Iris pigment epithelial cell (primary cell): ENCODE results near the gene SEMA4B.
A peak's percentile ranks its signal among the peaks of the same experiment; 100 is the strongest.
"Not testable (repeated sequence)": the region's sequence is repeated elsewhere in the genome, so short reads cannot be mapped to it uniquely, and the experiment has no call there.

Experiments used
- DNase-seq: peaks from one replicate; pipeline ENCODE4 v3.0.0-alpha.2; 2011; ENCODE audit warnings: low read depth

SEMA4B gene

GRCh38 chr15:90184119-90184785, 16.9 kb upstream of the SEMA4B start:
- peak; percentile 56 for DNase-seq

DNA sequence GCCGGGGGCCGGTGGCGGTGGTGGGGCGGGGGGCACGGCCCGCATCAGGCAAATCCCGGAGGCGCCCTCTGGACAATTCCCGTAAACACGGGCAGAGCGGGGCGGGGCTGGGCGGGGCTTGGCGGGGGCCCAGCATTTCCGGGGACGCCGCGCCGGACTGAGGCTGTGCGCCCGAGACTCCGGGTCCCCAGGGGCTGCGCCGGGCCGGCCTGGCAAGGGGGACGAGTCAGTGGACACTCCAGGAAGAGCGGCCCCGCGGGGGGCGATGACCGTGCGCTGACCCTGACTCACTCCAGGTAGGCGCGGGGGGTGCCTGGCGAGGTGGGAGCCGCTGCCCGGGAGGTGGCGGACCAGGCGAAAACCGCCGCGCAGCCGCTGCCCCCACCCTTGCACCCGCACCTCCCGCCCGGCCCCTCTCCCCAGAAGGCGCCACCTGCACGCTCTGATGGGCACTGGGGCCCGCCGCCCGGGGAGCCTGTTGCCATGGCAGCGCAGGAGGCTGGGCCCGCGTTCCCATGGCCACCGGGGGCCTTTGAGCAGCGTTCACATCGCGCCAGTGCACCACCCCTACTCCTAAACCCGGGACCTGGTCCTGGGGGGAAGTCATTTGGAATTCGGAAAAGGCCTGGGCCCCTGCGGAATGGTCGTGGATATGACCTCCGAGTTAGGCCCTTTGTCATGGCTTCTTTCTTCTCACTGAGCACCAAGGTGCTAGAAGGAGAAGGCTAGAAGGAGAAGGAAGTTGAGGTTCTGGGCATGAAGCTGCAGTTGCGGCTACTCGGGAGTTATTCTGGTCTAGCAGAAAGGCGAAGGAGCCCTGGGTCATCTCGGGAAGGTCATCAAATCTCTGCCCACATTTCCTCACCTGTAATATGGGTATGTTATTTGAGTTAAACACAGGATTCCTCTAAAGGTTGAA, 16.1 kb upstream of the SEMA4B start:
- no peak for DNase-seq

- DNase-seq: no peak
Measured at GRCh38 chr15:90187257-90187868, 13.8 kb upstream of the SEMA4B start.

GRCh38 chr15:90188065-90188464, 13.1 kb upstream of the SEMA4B start:
- not testable (repeated sequence) for DNase-seq

DNA sequence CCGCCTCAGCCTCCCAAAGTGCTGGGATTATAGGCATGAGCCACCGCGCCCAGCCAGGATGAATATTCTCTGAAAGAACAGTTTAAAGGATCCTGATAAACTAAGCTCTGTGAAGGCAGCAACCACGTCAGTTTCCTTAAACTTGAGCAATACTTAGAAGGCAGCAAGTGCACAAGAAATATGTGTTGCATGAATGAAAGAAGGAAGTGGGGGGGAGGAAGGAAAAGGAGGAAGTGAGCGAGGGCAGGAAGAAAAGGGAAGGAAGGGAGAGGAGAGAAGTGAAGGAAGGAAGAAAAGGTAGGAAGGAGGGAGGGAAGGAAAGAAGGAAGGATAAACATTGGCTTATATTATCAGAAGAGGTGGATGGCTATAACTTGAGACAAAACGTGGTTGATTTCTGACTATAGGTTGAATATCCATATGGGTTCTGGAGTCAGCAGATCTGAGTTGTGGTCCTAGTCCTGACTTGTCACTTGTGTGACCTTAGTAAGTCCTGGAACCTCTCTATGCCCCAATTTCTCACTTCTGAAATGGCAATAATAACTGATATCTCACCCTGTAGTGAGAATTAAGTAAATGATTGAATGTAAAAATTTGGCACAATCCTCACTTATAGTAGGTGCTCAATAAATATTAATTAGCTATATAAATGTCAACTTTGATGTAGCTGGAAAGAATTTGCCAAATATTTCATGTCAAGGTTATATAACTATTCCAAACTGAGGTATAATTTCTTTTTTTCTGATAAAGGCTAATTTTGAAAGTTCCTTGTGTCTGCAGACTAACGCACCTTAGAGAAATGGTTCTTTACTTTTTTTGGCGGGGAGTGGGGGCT, 12.0 kb upstream of the SEMA4B start:
- DNase-seq: peak; percentile 19

DNA sequence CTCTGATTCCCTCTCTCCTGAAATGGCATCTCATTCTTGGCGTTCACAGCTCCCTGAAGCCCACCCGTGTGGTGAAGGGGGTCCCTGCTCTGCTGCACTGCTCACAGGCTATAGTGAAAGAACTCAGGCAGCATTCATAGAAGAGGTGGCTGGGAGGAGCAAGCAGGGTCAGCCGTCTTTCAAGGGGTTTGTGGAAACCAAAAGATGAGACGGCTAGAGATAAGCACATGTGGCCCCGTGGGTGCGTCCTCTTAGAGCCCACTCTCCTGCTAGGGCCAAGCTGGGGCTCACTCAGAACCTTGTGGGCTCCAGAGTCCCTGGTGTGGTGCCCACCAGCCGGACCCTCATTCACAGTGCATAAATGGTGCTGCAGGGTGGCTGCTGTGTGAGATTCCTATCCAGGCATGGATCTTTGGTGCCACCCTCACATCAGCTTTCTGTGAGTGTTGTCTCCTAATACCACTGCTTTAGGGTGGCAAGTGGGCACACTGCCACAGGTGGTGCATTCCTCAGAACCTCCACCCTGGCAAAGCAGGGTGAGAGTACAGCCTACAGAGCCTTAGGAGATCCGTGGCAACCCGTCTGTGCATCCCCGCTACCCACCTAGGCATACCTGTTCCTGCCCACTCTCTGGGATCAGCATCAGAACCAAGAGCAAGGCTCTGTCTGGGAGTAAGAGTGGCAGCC, 11.2 kb upstream of the SEMA4B start:
- no peak for DNase-seq

- DNase-seq: no peak
Measured at GRCh38 chr15:90190606-90191343, 10.4 kb upstream of the SEMA4B start.

GRCh38 chr15:90191344-90191687, 9.8 kb upstream of the SEMA4B start:
- no peak for DNase-seq

- DNase-seq: peak; percentile 17
Measured at GRCh38 chr15:90191794-90192509, 9.2 kb upstream of the SEMA4B start.

- DNase-seq: no peak
Measured at GRCh38 chr15:90192961-90193786, 8.0 kb upstream of the SEMA4B start.

DNA sequence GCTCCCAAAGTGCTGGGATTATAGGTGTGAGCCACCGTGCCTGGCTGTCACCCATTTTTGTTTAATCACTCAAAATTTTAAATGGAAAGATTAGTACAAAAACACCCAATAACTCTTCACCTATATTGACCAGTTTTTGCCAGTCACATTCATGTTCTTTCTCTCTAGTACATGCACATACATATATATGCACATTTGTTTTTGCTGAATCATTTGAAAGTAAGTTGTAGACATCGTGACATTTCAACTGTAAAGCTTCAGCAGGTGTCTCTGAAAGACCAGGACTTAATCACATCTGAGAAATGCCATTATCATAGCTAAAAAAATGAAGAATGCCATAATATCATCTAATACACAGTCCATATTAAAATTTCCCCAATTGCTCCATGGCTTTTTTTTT, 6.5 kb upstream of the SEMA4B start:
- no peak for DNase-seq

DNA sequence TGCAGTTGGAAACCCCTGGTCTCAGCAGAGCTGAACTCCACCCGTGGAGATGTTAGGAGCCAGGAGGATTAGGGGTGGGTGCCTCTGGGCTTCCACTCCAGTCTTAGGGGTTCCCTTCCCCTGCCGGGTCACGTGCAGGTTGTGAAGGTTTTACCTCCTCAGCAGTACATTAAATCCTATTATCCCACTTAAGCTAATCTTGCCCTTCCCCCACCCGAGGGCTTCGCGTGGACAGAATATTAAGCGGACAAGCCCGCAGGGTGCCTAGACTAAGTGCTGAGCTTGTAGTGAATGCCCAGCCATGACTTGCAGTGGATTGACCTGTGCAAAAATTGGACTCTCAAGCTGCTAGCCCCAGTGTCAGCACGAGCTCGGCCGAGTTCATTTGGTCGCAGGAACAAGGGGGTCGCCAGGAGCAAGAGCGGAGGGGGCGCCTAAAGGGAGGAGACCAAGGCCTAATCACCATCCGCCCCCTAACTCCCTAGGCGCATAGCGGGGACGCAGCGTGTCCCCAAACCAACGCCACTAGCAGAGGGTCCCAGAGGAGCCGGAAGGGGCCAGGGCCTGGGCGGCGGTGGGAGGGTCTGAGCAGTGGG, 498 bp upstream of the SEMA4B start:
- DNase-seq: no peak

GRCh38 chr15:90201944-90202375, 830 bp downstream of the SEMA4B start:
- no peak for DNase-seq

DNA sequence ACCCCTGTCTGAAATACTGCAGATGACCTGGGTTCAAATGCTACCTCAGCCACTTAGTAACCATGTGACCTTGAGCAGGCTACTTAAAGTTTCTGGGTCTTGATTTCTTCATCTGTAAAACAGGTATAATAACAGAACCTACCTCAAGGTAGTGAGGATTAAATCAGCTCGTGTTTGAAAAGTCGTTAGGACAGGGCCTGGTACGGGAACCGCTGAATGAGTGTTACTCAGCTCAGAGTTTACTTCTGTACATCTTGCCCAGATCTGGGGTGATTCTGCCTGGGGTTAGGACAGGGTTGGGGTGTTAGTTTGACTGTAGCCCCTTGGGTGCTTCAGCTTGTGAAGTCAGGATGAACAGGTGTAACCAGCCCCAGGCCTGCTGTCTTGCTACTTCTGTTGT, 1.8 kb downstream of the SEMA4B start:
- no peak for DNase-seq

DNA sequence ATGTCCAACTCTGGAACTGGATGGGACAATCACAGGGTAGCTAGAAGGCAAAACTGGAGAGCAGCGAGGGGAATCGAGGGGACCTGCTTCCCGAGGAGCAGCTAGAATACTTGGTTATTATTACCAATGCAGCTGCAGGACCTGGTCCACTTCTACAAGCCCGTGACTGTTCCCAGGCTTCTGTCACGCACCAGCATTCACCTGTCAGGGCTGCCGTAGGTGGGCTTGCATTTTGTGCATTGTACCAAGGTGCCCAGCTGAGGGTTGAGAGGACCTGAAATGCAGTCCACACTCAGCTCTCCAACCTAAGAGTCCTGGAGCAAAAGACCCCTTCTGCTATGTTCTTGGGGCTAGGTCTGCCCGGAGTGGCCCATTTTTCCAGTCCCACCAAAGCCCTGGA, 2.3 kb downstream of the SEMA4B start:
- DNase-seq: no peak

GRCh38 chr15:90203922-90204321, 2.8 kb downstream of the SEMA4B start:
- DNase-seq: no peak

DNA sequence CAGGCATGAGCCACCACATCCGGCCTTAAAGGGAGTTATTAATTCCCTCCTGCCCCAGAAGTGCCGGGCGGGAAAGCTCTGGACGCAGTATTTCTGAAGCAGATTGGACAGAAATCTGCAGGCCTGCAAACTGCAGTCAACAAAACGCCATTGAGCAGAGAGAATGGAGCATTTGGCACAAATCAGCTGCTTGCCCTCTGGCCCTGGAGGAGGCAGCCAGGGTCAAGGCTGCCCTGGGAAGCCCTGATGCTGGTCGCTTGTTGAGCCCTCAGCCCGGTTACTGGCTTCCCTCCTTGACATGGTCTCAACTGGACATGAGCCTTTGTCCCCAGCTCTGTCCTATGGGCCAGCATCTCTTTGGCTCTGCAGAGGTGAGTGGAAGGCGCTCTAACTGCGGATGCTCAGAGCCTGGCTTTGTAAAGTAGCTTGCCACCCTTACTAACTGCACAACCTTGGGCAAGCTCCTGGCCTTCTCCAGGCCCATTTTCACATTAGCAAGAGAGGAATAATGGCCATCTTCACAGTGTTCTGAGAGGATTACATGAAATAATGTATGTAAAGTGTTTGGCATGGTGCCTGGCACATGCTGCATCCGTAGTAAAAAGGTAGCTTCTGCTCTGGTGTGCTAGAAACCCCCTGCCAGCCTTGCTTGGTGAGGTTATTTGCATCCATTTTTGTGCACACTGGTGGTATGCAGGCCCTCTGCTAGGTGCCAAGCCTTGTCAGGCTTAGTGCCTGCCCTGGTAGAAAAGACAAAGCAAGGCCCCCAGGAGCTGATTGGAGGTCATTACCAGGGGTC, 4.1 kb downstream of the SEMA4B start:
- no peak for DNase-seq

DNA sequence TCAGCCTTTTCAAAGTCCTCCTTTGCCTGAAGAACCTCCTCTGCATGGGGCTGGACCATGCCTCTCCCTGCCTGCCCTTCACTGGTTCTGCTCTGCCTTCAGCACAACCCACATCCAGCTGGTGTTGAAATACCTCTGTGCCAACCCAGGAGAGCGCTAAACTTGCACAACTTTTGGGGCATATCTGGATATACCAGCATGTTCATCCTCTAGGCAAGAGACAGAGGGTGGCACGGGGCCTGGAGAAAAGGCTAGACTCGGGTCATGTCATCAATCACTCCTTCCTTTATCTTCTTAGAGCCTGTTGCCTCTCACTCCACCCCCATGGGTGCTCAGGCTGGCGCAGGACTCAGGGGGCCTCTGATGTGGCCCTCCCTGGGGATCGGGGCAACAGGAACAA, 4.8 kb downstream of the SEMA4B start:
- no peak for DNase-seq
